DOHH2 (cell line): ENCODE data around the gene ORC5.

Source experiments
- EZH2phosphoT487 ChIP-seq: fragments of 200-600 bp; sonication (generic); IDR thresholded peaks from 2 replicates; pipeline ENCODE4 v1.6.1; 2017; ENCODE audit warnings: borderline replicate concordance, mild to moderate bottlenecking, antibody characterized with exemption, low read length, moderate library complexity, mixed read lengths
- TF ChIP-seq, protein P1 (sequence below): fragments of 200-600 bp; sonication (generic); IDR thresholded peaks from one replicate; pipeline ENCODE4 v1.5.1; 2014; ENCODE audit warnings: antibody characterized with exemption, mild to moderate bottlenecking, low read depth, low read length; ENCODE audit not compliant: poor library complexity, severe bottlenecking

GRCh38 chr7:104150470-104150869 lies 57.3 kb downstream of the ORC5 start:
- TF ChIP-seq, protein P1, sequence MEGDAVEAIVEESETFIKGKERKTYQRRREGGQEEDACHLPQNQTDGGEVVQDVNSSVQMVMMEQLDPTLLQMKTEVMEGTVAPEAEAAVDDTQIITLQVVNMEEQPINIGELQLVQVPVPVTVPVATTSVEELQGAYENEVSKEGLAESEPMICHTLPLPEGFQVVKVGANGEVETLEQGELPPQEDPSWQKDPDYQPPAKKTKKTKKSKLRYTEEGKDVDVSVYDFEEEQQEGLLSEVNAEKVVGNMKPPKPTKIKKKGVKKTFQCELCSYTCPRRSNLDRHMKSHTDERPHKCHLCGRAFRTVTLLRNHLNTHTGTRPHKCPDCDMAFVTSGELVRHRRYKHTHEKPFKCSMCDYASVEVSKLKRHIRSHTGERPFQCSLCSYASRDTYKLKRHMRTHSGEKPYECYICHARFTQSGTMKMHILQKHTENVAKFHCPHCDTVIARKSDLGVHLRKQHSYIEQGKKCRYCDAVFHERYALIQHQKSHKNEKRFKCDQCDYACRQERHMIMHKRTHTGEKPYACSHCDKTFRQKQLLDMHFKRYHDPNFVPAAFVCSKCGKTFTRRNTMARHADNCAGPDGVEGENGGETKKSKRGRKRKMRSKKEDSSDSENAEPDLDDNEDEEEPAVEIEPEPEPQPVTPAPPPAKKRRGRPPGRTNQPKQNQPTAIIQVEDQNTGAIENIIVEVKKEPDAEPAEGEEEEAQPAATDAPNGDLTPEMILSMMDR: no peak
- TF ChIP-seq EZH2phosphoT487: no peak
